Activated CD8-positive, alpha-beta T cell treated with anti-CD3 and anti-CD28 coated beads, Interleukin-2, amount 10 ng/mL, durations not matched to agents 7 days and 5 days (primary cell): ENCODE results near the gene TUBB3. TPM values are rescaled to one million over a fixed set of nuclear protein-coding genes. Genes with fewer than 3 reads are reported as not detected.

Experiments used
- ATAC-seq: fragments of 150-1000 bp; cut with Tn5 transposase; one replicate; pipeline ENCODE4 v1.10.0; 2021; ENCODE audit warnings: moderate library complexity
- CTCF ChIA-PET: fragments of 350-600 bp; sonication (Branson Sonifier 250); formaldehyde crosslinking; loops from one replicate; lab custom pipeline; 2021; ENCODE audit warnings: antibody characterized with exemption; lab: Charles Lee
- POLR2A ChIA-PET: fragments of 350-600 bp; sonication (Branson Sonifier 250); formaldehyde crosslinking; loops from one replicate; lab custom pipeline; 2021; ENCODE audit warnings: antibody characterized with exemption; lab: Charles Lee
- DNase-seq: peaks from one replicate; pipeline ENCODE4 v3.0.0-alpha.2; 2020
- H3K27ac Mint-ChIP-seq: one replicate; pipeline ENCODE4 v1.8.0; 2021; ENCODE audit warnings: mild to moderate bottlenecking, mixed read lengths
- H3K27me3 Mint-ChIP-seq: one replicate; pipeline ENCODE4 v1.8.0; 2021; ENCODE audit warnings: low read depth, mixed read lengths
- H3K36me3 Mint-ChIP-seq: one replicate; pipeline ENCODE4 v1.8.0; 2021; ENCODE audit warnings: low read depth, mixed read lengths
- H3K4me1 Mint-ChIP-seq: one replicate; pipeline ENCODE4 v1.8.0; 2021; ENCODE audit warnings: low read depth, mixed read lengths
- H3K4me3 Mint-ChIP-seq: one replicate; pipeline ENCODE4 v1.8.0; 2021; ENCODE audit warnings: mild to moderate bottlenecking, mixed read lengths
- H3K9me3 Mint-ChIP-seq: one replicate; pipeline ENCODE4 v1.8.0; 2022; ENCODE audit warnings: mixed read lengths; ENCODE audit not compliant: insufficient read depth
- total RNA-seq, 2 experiments: library from RNA; stranded (reverse); gene quantifications; one replicate each; pipeline ENCODE4 v1.2.3, GENCODE V29; 2021

TUBB3 gene
- total RNA-seq, 2 experiments from 2014 or later: 1.1 to 1.3 TPM

GRCh38 chr16:89892055-89892630 is 31.0 kb upstream of the TUBB3 start:
- DNase-seq (no peak), ATAC-seq (no peak)
- Mint-ChIP-seq H3K36me3 (peaks cover 36% of the 10 kb centered on the region), H3K4me3 (no peak overlapping the region), H3K27ac (no peak overlapping the region), H3K9me3 (no peaks in the 10 kb centered on the region), H3K4me1 (peaks cover 12% of the 10 kb centered on the region), H3K27me3 (no peaks in the 10 kb centered on the region)
- CTCF ChIA-PET: no interaction called here
- POLR2A ChIA-PET: no interaction called here

DNA sequence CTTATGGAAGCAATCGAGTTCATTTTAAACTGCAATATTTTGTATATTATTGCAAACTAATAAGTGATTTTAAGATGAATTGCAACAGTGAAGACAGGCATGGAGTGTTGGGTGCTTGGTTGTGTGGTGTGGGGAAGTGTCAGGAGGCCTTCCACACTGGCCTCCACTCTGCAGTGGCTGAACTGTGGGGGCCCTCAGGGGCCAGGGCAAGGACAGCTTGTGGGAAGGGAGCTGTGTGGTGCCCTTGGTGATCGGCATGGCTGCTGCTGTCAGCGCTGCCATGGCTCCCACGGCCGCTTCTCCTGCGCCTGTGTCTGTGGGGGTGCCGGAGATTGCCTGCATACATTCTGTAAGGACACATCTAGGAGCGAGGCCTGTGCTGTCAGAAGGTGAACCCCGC is 30.5 kb upstream of the TUBB3 start:
- Mint-ChIP-seq H3K4me3 (no peak overlapping the region), H3K36me3 (peaks cover 35% of the 10 kb centered on the region), H3K4me1 (peaks cover 12% of the 10 kb centered on the region), H3K27me3 (no peaks in the 10 kb centered on the region), H3K9me3 (no peaks in the 10 kb centered on the region), H3K27ac (no peak overlapping the region)
- ChIA-PET POLR2A (no interaction called here), CTCF (no interaction called here)
- ATAC-seq (no peak), DNase-seq (no peak)

DNA sequence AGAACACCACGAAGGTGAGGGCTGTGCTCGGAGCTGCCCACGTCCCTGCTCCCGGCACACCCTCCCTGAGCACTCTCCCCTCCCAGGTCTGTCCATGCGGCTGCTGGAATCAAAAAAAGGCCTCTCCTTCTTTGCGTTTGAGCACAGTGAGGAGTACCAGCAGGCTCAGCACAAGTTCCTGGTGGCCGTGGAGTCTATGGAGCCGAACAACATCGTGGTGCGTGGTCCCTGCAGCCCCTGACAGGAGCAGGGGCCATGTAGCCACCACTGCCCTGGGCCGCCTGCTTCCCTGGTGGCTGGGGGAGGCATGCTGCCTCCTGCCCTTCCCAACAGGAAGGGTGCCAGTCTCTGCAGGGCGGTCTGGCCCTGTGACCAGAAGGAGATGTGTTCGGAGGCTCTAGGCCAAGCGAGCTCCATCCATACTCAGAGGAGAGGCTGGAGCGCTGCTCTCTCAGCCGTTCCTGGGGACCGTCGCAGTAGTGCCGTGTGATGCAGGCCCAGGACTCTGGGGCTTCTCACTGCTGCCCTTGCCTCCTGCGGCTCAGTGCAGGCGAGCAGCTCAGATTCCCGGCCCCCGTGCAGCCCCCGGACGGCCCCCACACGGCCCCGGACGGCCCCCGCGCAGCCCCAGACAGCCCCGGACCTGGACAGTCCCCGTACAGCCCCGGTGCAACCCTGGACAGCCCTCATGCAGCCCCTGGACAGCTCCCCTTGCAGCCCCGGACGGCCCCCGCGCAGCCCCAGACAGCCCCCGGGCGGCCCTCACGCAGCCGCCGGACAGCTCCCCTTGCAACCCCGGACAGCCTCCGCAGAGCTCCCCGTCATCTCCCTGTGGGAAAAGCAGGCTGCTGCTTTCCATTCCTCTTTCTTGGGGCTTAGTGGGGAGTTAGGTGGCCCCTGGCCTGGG is 29.2 kb upstream of the TUBB3 start:
- ATAC-seq (no peak), DNase-seq (no peak)
- ChIA-PET POLR2A (no interaction called here), CTCF (no interaction called here)
- Mint-ChIP-seq H3K9me3 (no peaks in the 10 kb centered on the region), H3K4me1 (peaks cover 12% of the 10 kb centered on the region), H3K4me3 (no peak overlapping the region), H3K36me3 (peaks cover 34% of the 10 kb centered on the region), H3K27me3 (no peaks in the 10 kb centered on the region), H3K27ac (no peak overlapping the region)

DNA sequence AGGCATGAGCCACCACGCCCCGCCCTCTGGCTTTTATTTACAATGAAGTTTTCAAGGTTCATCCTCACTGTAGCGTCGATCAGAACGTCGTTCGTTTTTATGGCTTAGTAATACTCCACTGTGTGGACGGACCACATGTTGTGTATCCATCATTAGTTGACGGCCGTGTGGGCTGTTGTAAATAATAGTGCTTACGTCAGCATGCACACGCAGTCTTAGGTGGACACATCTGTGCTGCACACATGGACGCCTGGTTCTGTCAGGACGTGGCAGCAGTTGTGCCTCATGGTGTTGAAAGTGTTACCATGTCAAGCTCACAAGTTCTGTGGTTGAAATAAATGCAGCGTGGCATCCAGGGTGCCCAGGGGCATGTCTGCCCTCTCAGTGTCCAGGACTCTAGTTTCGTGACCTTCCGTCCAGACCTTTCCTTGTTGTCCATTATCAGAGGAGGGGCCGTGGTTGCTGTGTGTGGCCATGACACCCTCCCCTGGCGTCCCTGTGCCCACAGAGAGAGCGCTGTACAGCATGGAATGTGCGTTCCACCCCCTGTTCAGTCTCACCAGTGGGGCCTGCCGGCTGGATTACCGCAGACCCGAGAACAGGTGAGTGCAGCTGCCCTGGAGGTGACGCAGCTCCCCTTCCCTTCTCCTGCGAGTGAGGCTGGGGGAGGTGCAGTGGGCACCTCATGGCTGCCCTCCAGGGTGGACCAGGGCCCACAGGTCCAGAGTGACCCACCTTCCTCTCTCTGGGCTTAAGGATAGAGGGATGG is 27.5 kb upstream of the TUBB3 start:
- Mint-ChIP-seq H3K27me3 (no peaks in the 10 kb centered on the region), H3K4me1 (peaks cover 3% of the 10 kb centered on the region), H3K36me3 (peaks cover 40% of the 10 kb centered on the region), H3K4me3 (no peak overlapping the region), H3K9me3 (no peaks in the 10 kb centered on the region), H3K27ac (no peak overlapping the region)
- DNase-seq: no peak
- ChIA-PET CTCF (interaction anchor here (0.9 to 1.4 kb wide), 2 partner anchors 15 to 195 kb away, joined by 3 to 6 read pairs; no protein-coding TSS in a partner anchor), POLR2A (no interaction called here)
- no peak for ATAC-seq

DNA sequence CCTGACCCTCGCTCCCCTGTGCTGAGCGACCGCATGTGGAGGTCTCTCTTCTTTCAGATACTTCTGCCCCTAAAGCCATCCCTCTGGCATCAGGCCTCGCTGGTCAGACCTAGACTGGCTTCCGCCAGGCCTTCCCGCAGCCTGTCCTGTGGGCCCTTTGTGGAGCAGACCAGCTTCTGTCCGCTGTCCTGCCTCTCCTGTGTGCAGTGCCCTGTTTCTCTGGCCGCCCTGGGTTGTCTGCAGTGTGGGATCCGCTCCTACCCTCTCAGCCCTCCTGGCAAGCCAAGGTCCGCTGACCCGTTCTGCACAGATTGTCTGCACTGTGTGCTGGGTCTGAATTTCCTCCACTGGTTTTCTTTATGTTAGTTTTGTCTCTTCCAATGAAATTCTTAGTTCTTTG is 25.9 kb upstream of the TUBB3 start:
- DNase-seq: no peak
- H3K9me3 Mint-ChIP-seq: no peaks in the 10 kb centered on the region
- peaks cover 34% of the 10 kb centered on the region for H3K36me3 Mint-ChIP-seq
- no peaks in the 10 kb centered on the region for H3K4me1 Mint-ChIP-seq
- H3K4me3 Mint-ChIP-seq: no peak overlapping the region
- POLR2A ChIA-PET: no interaction called here
- no peaks in the 10 kb centered on the region for H3K27me3 Mint-ChIP-seq
- no peak for ATAC-seq
- H3K27ac Mint-ChIP-seq: no peak overlapping the region
- CTCF ChIA-PET: no interaction called here

- ChIA-PET CTCF (no interaction called here), POLR2A (no interaction called here)
- Mint-ChIP-seq H3K36me3 (peaks cover 31% of the 10 kb centered on the region), H3K27me3 (no peaks in the 10 kb centered on the region), H3K4me1 (no peaks in the 10 kb centered on the region), H3K4me3 (no peak overlapping the region), H3K27ac (no peak overlapping the region), H3K9me3 (no peaks in the 10 kb centered on the region)
- no peak for DNase-seq
- no peak for ATAC-seq
Measured at GRCh38 chr16:89898201-89898967, 24.8 kb upstream of the TUBB3 start.

DNA sequence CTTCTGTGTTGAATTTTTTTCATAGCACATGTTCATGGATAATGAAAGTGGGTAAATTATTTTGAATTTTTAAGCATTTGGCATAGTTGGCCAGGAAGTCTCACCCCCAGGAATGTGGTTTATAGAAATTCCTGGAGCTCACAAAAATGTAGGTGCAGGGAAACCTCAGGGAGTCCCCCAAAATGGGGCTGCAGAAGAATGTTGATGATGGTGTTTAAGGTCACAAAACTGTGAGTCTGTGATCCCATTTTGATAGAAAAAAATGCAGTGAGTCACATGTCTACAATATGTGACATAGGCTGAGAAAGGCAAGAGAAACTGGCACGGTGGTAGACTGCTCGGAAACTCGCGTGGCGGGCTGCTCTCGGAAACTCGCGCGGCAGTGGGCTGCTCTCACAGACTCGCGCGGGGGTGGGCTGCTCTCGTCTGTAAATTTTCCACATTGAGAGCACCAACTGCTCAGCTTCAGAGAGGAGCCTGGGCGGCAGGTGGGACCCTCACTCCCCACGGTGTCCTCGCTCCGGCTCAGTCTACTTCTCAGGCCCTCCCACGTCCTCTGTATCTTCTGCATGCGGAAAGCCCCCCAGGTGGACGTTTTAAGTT is 23.2 kb upstream of the TUBB3 start:
- ChIA-PET CTCF (interaction anchor here (2.5 kb wide), 1 partner anchor 11 kb away, joined by 9 read pairs; no protein-coding TSS in a partner anchor), POLR2A (no interaction called here)
- no peak overlapping the region for H3K4me3 Mint-ChIP-seq
- H3K27ac Mint-ChIP-seq: no peak overlapping the region
- ATAC-seq: no peak
- no peaks in the 10 kb centered on the region for H3K4me1 Mint-ChIP-seq
- DNase-seq: no peak
- H3K27me3 Mint-ChIP-seq: no peaks in the 10 kb centered on the region
- no peaks in the 10 kb centered on the region for H3K9me3 Mint-ChIP-seq
- H3K36me3 Mint-ChIP-seq: peaks cover 31% of the 10 kb centered on the region

GRCh38 chr16:89900885-89901284 is 22.3 kb upstream of the TUBB3 start:
- POLR2A ChIA-PET: no interaction called here
- H3K27me3 Mint-ChIP-seq: no peaks in the 10 kb centered on the region
- CTCF ChIA-PET: interaction anchor here (2.5 kb wide), 1 partner anchor 10 kb away, joined by 9 read pairs; no protein-coding TSS in a partner anchor
- H3K4me3 Mint-ChIP-seq: no peak overlapping the region
- no peak overlapping the region for H3K27ac Mint-ChIP-seq
- DNase-seq (no peak), ATAC-seq (no peak)
- peaks cover 31% of the 10 kb centered on the region for H3K36me3 Mint-ChIP-seq
- H3K9me3 Mint-ChIP-seq: no peaks in the 10 kb centered on the region
- H3K4me1 Mint-ChIP-seq: no peaks in the 10 kb centered on the region

DNA sequence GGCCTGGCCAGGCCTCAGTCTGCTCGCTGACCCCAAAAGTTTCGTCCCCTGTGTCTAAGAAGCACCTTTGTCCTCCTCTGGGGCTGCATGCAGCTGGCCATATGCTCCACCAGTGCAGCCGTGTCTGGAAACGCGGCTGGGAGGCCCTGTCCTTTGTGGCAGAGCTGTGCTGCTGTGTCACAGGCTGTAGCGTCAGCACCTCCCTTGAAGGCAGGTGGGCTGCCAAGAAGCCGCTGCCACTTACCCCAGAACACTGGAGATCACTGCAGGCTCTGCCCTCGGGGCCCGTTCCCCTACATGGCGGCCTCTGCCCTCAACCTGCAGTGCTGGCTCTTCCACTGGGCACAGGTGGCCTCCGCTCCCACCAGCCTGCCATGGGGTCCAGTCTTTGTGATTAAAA is 20.2 kb upstream of the TUBB3 start:
- Mint-ChIP-seq H3K36me3 (peaks cover 41% of the 10 kb centered on the region), H3K27me3 (no peaks in the 10 kb centered on the region), H3K27ac (no peak overlapping the region), H3K9me3 (no peaks in the 10 kb centered on the region), H3K4me3 (no peak overlapping the region), H3K4me1 (no peaks in the 10 kb centered on the region)
- POLR2A ChIA-PET: no interaction called here
- DNase-seq: no peak
- CTCF ChIA-PET: no interaction called here
- no peak for ATAC-seq

GRCh38 chr16:89903908-89904515 is 19.1 kb upstream of the TUBB3 start:
- no peaks in the 10 kb centered on the region for H3K4me1 Mint-ChIP-seq
- no peak overlapping the region for H3K27ac Mint-ChIP-seq
- ChIA-PET CTCF (no interaction called here), POLR2A (no interaction called here)
- H3K36me3 Mint-ChIP-seq: peaks cover 38% of the 10 kb centered on the region
- H3K4me3 Mint-ChIP-seq: no peak overlapping the region
- no peaks in the 10 kb centered on the region for H3K9me3 Mint-ChIP-seq
- no peaks in the 10 kb centered on the region for H3K27me3 Mint-ChIP-seq
- DNase-seq: no peak
- no peak for ATAC-seq
